ENCODE results near the gene KCTD21.

KCTD21 gene

GRCh38 chr11:78213526-78214330, 25.3 kb upstream of the KCTD21 start:
- Mint-ChIP-seq H3K4me1 (ENCODE audit: low read depth) (peaks cover 15% of the 10 kb centered on the region), H3K27ac (peak overlapping the region; percentile 14), H3K36me3 (ENCODE audit: low read depth) (peaks cover 69% of the 10 kb centered on the region), H3K9me3 (no peaks in the 10 kb centered on the region), H3K27me3 (ENCODE audit: low read depth) (no peaks in the 10 kb centered on the region), H3K4me3 (no peak overlapping the region)
- no peak for DNase-seq (ENCODE audit: low spot score)

- Mint-ChIP-seq H3K36me3 (ENCODE audit: low read depth) (peaks cover 68% of the 10 kb centered on the region), H3K27me3 (ENCODE audit: low read depth) (no peaks in the 10 kb centered on the region), H3K4me3 (no peak overlapping the region), H3K27ac (peak overlapping the region; percentile 4), H3K9me3 (no peaks in the 10 kb centered on the region), H3K4me1 (ENCODE audit: low read depth) (peaks cover 15% of the 10 kb centered on the region)
- DNase-seq (ENCODE audit: low spot score) = no peak
Observed at GRCh38 chr11:78212586-78213371, 24.4 kb upstream of the KCTD21 start.

GRCh38 chr11:78211565-78211964, 23.1 kb upstream of the KCTD21 start:
- Mint-ChIP-seq H3K27me3 (ENCODE audit: low read depth) (no peaks in the 10 kb centered on the region), H3K36me3 (ENCODE audit: low read depth) (peaks cover 58% of the 10 kb centered on the region), H3K4me3 (no peak overlapping the region), H3K27ac (no peak overlapping the region), H3K9me3 (no peaks in the 10 kb centered on the region), H3K4me1 (ENCODE audit: low read depth) (peaks cover 7% of the 10 kb centered on the region)
- no peak for DNase-seq (ENCODE audit: low spot score)

GRCh38 chr11:78210000-78210608, 21.7 kb upstream of the KCTD21 start:
- peaks cover 10% of the 10 kb centered on the region for H3K4me1 Mint-ChIP-seq (ENCODE audit: low read depth)
- no peaks in the 10 kb centered on the region for H3K27me3 Mint-ChIP-seq (ENCODE audit: low read depth)
- DNase-seq (ENCODE audit: low spot score) = no peak
- peak overlapping the region; percentile 55 for H3K27ac Mint-ChIP-seq
- H3K9me3 Mint-ChIP-seq = no peaks in the 10 kb centered on the region
- H3K4me3 Mint-ChIP-seq = no peak overlapping the region
- H3K36me3 Mint-ChIP-seq (ENCODE audit: low read depth) = peaks cover 54% of the 10 kb centered on the region

GRCh38 chr11:78209478-78209877, 21.1 kb upstream of the KCTD21 start:
- Mint-ChIP-seq H3K4me1 (ENCODE audit: low read depth) (peaks cover 16% of the 10 kb centered on the region), H3K4me3 (no peak overlapping the region), H3K9me3 (no peaks in the 10 kb centered on the region), H3K36me3 (ENCODE audit: low read depth) (peaks cover 51% of the 10 kb centered on the region), H3K27me3 (ENCODE audit: low read depth) (no peaks in the 10 kb centered on the region), H3K27ac (peak overlapping the region; percentile 15)
- DNase-seq (ENCODE audit: low spot score) = no peak

GRCh38 chr11:78208257-78209165, 20.1 kb upstream of the KCTD21 start:
- Mint-ChIP-seq H3K36me3 (ENCODE audit: low read depth) (peaks cover 50% of the 10 kb centered on the region), H3K9me3 (no peaks in the 10 kb centered on the region), H3K27ac (peak overlapping the region; percentile 53), H3K4me1 (ENCODE audit: low read depth) (peaks cover 18% of the 10 kb centered on the region), H3K27me3 (ENCODE audit: low read depth) (no peaks in the 10 kb centered on the region), H3K4me3 (no peak overlapping the region)
- DNase-seq (ENCODE audit: low spot score) = no peak

- DNase-seq (ENCODE audit: low spot score) = no peak
- no peaks in the 10 kb centered on the region for H3K27me3 Mint-ChIP-seq (ENCODE audit: low read depth)
- peaks cover 24% of the 10 kb centered on the region for H3K4me1 Mint-ChIP-seq (ENCODE audit: low read depth)
- peak overlapping the region; percentile 21 for H3K27ac Mint-ChIP-seq
- H3K4me3 Mint-ChIP-seq = no peak overlapping the region
- H3K36me3 Mint-ChIP-seq (ENCODE audit: low read depth) = peaks cover 54% of the 10 kb centered on the region
- no peaks in the 10 kb centered on the region for H3K9me3 Mint-ChIP-seq
Observed at GRCh38 chr11:78207532-78208256, 19.3 kb upstream of the KCTD21 start.

GRCh38 chr11:78205691-78206090, 17.3 kb upstream of the KCTD21 start:
- no peaks in the 10 kb centered on the region for H3K9me3 Mint-ChIP-seq
- no peak overlapping the region for H3K27ac Mint-ChIP-seq
- H3K27me3 Mint-ChIP-seq (ENCODE audit: low read depth) = no peaks in the 10 kb centered on the region
- no peak for DNase-seq (ENCODE audit: low spot score)
- H3K4me1 Mint-ChIP-seq (ENCODE audit: low read depth) = peaks cover 39% of the 10 kb centered on the region
- H3K36me3 Mint-ChIP-seq (ENCODE audit: low read depth) = peaks cover 48% of the 10 kb centered on the region
- no peak overlapping the region for H3K4me3 Mint-ChIP-seq

GRCh38 chr11:78205256-78205655, 16.8 kb upstream of the KCTD21 start:
- DNase-seq (ENCODE audit: low spot score) = no peak
- Mint-ChIP-seq H3K4me1 (ENCODE audit: low read depth) (peaks cover 39% of the 10 kb centered on the region), H3K27ac (no peak overlapping the region), H3K9me3 (no peaks in the 10 kb centered on the region), H3K36me3 (ENCODE audit: low read depth) (peaks cover 44% of the 10 kb centered on the region), H3K27me3 (ENCODE audit: low read depth) (no peaks in the 10 kb centered on the region), H3K4me3 (no peak overlapping the region)

GRCh38 chr11:78203184-78203583, 14.8 kb upstream of the KCTD21 start:
- peaks cover 37% of the 10 kb centered on the region for H3K4me1 Mint-ChIP-seq (ENCODE audit: low read depth)
- H3K27ac Mint-ChIP-seq = peak overlapping the region; percentile 92
- no peak for DNase-seq (ENCODE audit: low spot score)
- no peaks in the 10 kb centered on the region for H3K27me3 Mint-ChIP-seq (ENCODE audit: low read depth)
- H3K36me3 Mint-ChIP-seq (ENCODE audit: low read depth) = peaks cover 35% of the 10 kb centered on the region
- H3K4me3 Mint-ChIP-seq = peak overlapping the region; percentile 81
- no peaks in the 10 kb centered on the region for H3K9me3 Mint-ChIP-seq

GRCh38 chr11:78202733-78203167, 14.3 kb upstream of the KCTD21 start:
- Mint-ChIP-seq H3K9me3 (no peaks in the 10 kb centered on the region), H3K4me1 (ENCODE audit: low read depth) (peaks cover 36% of the 10 kb centered on the region), H3K4me3 (peak overlapping the region; percentile 81), H3K27ac (peak overlapping the region; percentile 92), H3K36me3 (ENCODE audit: low read depth) (peaks cover 31% of the 10 kb centered on the region), H3K27me3 (ENCODE audit: low read depth) (no peaks in the 10 kb centered on the region)
- DNase-seq (ENCODE audit: low spot score) = peak; percentile 49

GRCh38 chr11:78201096-78201818, 12.8 kb upstream of the KCTD21 start:
- Mint-ChIP-seq H3K27me3 (ENCODE audit: low read depth) (no peaks in the 10 kb centered on the region), H3K4me1 (ENCODE audit: low read depth) (peaks cover 37% of the 10 kb centered on the region), H3K4me3 (peak overlapping the region; percentile 59), H3K27ac (peak overlapping the region; percentile 66), H3K9me3 (no peaks in the 10 kb centered on the region), H3K36me3 (ENCODE audit: low read depth) (peaks cover 31% of the 10 kb centered on the region)
- no peak for DNase-seq (ENCODE audit: low spot score)
